PC-9 (cell line): Measurements from ENCODE around the gene TRIM45.

Experiments
- EZH2 ChIP-seq: fragments of 200-600 bp; sonication (generic); IDR thresholded peaks from 2 replicates; pipeline ENCODE4 v1.8.0; 2017; ENCODE audit warnings: antibody characterized with exemption, low read depth
- TF ChIP-seq, protein P1 (sequence below): fragments of 200-600 bp; sonication (generic); conservative IDR thresholded peaks from 2 replicates; pipeline ENCODE4 v1.6.1; 2017; ENCODE audit warnings: mixed run types, antibody characterized with exemption, mild to moderate bottlenecking, moderate library complexity

DNA sequence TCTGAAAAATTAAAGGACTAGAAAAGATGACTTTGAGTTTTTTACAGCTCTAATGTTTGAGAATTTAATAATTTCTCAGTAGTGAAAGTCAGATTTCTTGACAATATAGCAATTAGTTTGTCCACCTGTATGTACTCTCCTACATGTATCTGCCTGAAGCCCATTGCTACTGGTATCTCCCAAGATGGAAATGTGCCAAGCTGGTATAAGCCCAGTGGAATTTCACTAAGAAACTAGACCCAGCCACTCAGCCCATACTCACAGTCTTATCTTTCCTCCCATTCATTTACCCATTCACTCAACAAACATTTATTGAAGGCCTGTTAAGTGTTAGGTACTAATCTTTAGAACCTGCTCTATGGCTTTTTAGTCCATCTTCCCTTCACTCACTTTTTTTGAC lies 21.6 kb upstream of the TRIM45 start:
- TF ChIP-seq, protein P1, sequence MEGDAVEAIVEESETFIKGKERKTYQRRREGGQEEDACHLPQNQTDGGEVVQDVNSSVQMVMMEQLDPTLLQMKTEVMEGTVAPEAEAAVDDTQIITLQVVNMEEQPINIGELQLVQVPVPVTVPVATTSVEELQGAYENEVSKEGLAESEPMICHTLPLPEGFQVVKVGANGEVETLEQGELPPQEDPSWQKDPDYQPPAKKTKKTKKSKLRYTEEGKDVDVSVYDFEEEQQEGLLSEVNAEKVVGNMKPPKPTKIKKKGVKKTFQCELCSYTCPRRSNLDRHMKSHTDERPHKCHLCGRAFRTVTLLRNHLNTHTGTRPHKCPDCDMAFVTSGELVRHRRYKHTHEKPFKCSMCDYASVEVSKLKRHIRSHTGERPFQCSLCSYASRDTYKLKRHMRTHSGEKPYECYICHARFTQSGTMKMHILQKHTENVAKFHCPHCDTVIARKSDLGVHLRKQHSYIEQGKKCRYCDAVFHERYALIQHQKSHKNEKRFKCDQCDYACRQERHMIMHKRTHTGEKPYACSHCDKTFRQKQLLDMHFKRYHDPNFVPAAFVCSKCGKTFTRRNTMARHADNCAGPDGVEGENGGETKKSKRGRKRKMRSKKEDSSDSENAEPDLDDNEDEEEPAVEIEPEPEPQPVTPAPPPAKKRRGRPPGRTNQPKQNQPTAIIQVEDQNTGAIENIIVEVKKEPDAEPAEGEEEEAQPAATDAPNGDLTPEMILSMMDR = no peak
- TF ChIP-seq EZH2 = no peak
